ENCODE results near the gene NPLOC4.

- TF ChIP-seq ZNF501 (CRISPR knock-in tag; IDR thresholded peaks at IDR 0.05), result no peak
- no peak for TF ChIP-seq CTCF (CRISPR knock-in tag; IDR thresholded peaks at IDR 0.05)
- TF ChIP-seq ZNF329 (CRISPR knock-in tag; IDR thresholded peaks at IDR 0.05; ENCODE audit: low read depth), result no peak
- no peak for TF ChIP-seq YY1 (IDR thresholded peaks at IDR 0.05; ENCODE audit: insufficient read depth, insufficient replicate concordance, low read depth, low read length)
- TF ChIP-seq, protein P1, sequence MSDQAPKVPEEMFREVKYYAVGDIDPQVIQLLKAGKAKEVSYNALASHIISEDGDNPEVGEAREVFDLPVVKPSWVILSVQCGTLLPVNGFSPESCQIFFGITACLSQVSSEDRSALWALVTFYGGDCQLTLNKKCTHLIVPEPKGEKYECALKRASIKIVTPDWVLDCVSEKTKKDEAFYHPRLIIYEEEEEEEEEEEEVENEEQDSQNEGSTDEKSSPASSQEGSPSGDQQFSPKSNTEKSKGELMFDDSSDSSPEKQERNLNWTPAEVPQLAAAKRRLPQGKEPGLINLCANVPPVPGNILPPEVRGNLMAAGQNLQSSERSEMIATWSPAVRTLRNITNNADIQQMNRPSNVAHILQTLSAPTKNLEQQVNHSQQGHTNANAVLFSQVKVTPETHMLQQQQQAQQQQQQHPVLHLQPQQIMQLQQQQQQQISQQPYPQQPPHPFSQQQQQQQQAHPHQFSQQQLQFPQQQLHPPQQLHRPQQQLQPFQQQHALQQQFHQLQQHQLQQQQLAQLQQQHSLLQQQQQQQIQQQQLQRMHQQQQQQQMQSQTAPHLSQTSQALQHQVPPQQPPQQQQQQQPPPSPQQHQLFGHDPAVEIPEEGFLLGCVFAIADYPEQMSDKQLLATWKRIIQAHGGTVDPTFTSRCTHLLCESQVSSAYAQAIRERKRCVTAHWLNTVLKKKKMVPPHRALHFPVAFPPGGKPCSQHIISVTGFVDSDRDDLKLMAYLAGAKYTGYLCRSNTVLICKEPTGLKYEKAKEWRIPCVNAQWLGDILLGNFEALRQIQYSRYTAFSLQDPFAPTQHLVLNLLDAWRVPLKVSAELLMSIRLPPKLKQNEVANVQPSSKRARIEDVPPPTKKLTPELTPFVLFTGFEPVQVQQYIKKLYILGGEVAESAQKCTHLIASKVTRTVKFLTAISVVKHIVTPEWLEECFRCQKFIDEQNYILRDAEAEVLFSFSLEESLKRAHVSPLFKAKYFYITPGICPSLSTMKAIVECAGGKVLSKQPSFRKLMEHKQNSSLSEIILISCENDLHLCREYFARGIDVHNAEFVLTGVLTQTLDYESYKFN (CRISPR knock-in tag; conservative IDR thresholded peaks at IDR 0.05), result no peak
- TF ChIP-seq ZNF292 (CRISPR knock-in tag; IDR thresholded peaks at IDR 0.05; ENCODE audit: borderline replicate concordance, low read depth), result no peak
Measured at GRCh38 chr17:81650951-81651350, 14.0 kb upstream of the NPLOC4 start.

All from HepG2 (cell line).